K562 (cell line): ENCODE measurements around the gene HOTAIR. TPM values are rescaled to one million over a fixed set of nuclear protein-coding genes. Genes with fewer than 3 reads are reported as not detected.

Experiments
- ATAC-seq: fragments of 200-7000 bp; cut with Tn5 transposase; 3 replicates; pipeline ENCODE4 v1.9.1; 2020; ENCODE audit warnings: moderate library complexity
- BruUV-seq: library from RNA; stranded (reverse); fragments of 400-500 nt; replicated peaks from 2 replicates; lab custom pipeline; 2021; lab: Mats Ljungman, UMichigan
- CTCF ChIA-PET: fragments of 300-600 bp; formaldehyde crosslinking; extraction: SDS; loops from one replicate; lab custom pipeline; 2021; ENCODE audit warnings: low intra/inter-chr PET ratio; lab: Yijun Ruan, JAX
- POLR2A ChIA-PET: fragments of 300-600, 350-650 bp; sonication (Branson Sonifier 250); formaldehyde crosslinking; extraction: SDS; loops from one replicate; lab custom pipeline; 2021; ENCODE audit warnings: antibody characterized with exemption, inconsistent platforms; lab: Yijun Ruan, JAX
- DNase-seq, 4 experiments: peaks; one replicate each; pipeline versions ENCODE4 v3.0.0 to v3.0.0-alpha.2; 2011 to 2018; ENCODE audit warnings: low spot score in 3 of 4, mixed read lengths in 3 of 4; ENCODE audit errors: extremely low read depth in 1 of 4
- FAIRE-seq: peaks from 2 replicates; lab custom pipeline; 2011; peaks lifted over from hg19 to GRCh38; lab: Jason Lieb, UNC
- H2AFZ ChIP-seq: 2 replicates; pipeline ENCODE4 v1.6.0; 2011; ENCODE audit warnings: low read depth, low read length, control low read depth, inconsistent platforms
- H3K27ac ChIP-seq: fragments of 200-600 bp; 3 replicates; pipeline ENCODE4 v1.8.0; 2011; ENCODE audit warnings: low read depth, mild to moderate bottlenecking, control low read depth, inconsistent platforms, low read length, moderate library complexity, mixed read lengths; ENCODE audit errors: extremely low read depth
- H3K27me3 ChIP-seq, 2 experiments: fragments of 300-600 bp in 1 of 2; 2 replicates in 1 of 2; 3 replicates in 1 of 2; pipeline versions ENCODE4 v1.6.0 to v1.8.0; 2011; ENCODE audit warnings: inconsistent platforms in 2 of 2, low read length in 2 of 2, mild to moderate bottlenecking in 1 of 2, mixed read lengths in 1 of 2, moderate library complexity in 1 of 2; ENCODE audit not compliant: control insufficient read depth in 2 of 2, insufficient read depth in 2 of 2
- H3K36me3 ChIP-seq: fragments of 300-600 bp; 3 replicates; pipeline ENCODE4 v1.8.0; 2011; ENCODE audit warnings: mild to moderate bottlenecking, low read length, inconsistent platforms; ENCODE audit not compliant: control insufficient read depth, insufficient read depth
- H3K4me1 ChIP-seq, 2 experiments: fragments of 200-600 bp in 1 of 2; replicated peaks in 1 of 2; 2 replicates in 1 of 2; 3 replicates in 1 of 2; pipeline versions ENCODE4 v1.5.1 to v1.8.0; 2011; ENCODE audit warnings: inconsistent platforms in 2 of 2, low read length in 2 of 2, mild to moderate bottlenecking in 1 of 2, mixed read lengths in 1 of 2, moderate library complexity in 1 of 2; ENCODE audit not compliant: control insufficient read depth in 2 of 2, insufficient read depth in 2 of 2
- H3K4me2 ChIP-seq: 2 replicates; pipeline ENCODE4 v1.6.1; 2011; ENCODE audit warnings: low read length, control low read depth, inconsistent platforms, mixed read lengths; ENCODE audit not compliant: insufficient read depth
- H3K4me3 ChIP-seq: fragments of 200-600 bp; sonication (generic), shearing (Covaris generic); 2 replicates; pipeline ENCODE4 v1.5.1; 2016; ENCODE audit warnings: control low read depth, inconsistent platforms
- H3K79me2 ChIP-seq: fragments of 200-600 bp; 3 replicates; pipeline ENCODE4 v1.8.0; 2011; ENCODE audit warnings: low read length, inconsistent platforms; ENCODE audit not compliant: control insufficient read depth, insufficient read depth
- H3K9ac ChIP-seq, 2 experiments: 2 replicates each; pipeline versions ENCODE4 v1.6.0 to v1.6.1; 2011; ENCODE audit warnings: low read depth in 2 of 2, low read length in 2 of 2, control low read depth in 1 of 2, inconsistent platforms in 1 of 2, mild to moderate bottlenecking in 1 of 2, mixed read lengths in 1 of 2; ENCODE audit not compliant: insufficient read depth in 1 of 2
- H3K9me1 ChIP-seq: one replicate; pipeline ENCODE4 v1.6.0; 2011; ENCODE audit warnings: inconsistent platforms, mild to moderate bottlenecking, low read length, moderate library complexity; ENCODE audit not compliant: control insufficient read depth, insufficient read depth
- H3K9me3 ChIP-seq: replicated peaks from 2 replicates; pipeline ENCODE4 v1.5.1; 2011; ENCODE audit warnings: low read depth, low read length, inconsistent platforms; ENCODE audit not compliant: control insufficient read depth, insufficient read depth
- H4K20me1 ChIP-seq: replicated peaks from 2 replicates; pipeline ENCODE4 v1.6.1; 2011; ENCODE audit warnings: low read length, inconsistent platforms, mixed read lengths; ENCODE audit not compliant: control insufficient read depth, insufficient read depth
- SPI1 ChIP-seq: IDR thresholded peaks from 2 replicates; pipeline ENCODE4 v1.6.1; 2011; ENCODE audit warnings: low read depth, low read length, control low read depth, borderline replicate concordance
- WGBS: fragments of 100-300 bp; shearing (Covaris generic); methylation state at CpG from one replicate; pipeline ENCODE4 v1.1.6; 2016; ENCODE audit warnings: low coverage, mixed read lengths; ENCODE audit not compliant: insufficient coverage; ENCODE audit errors: missing lambda C conversion rate; 5-methylcytosine and 5-hydroxymethylcytosine counted together
- in situ Hi-C: fragments of 300-500 bp; cut with MboI; formaldehyde crosslinking; loops from 4 replicates; pipeline ENCODE4 v1.15.0; 2018; ENCODE audit warnings: inconsistent platforms, mixed read lengths
- intact Hi-C: fragments of 100-400 bp; cut with micrococcal nuclease; formaldehyde crosslinking; loops from 2 replicates; pipeline ENCODE4 v1.14.2; 2022
- polyA plus RNA-seq, 8 experiments: library from polyadenylated mRNA; depleted of rRNA in 4 of 8; stranded (reverse) in 5 of 8; unstranded in 3 of 8; fragments of >200 nt; fragmentation: Nextera tagmentation in 2 of 8; fragmentation: Illumina TruSeq in 1 of 8; extraction: Ambion mirVana in 2 of 8; extraction: Trizol in 1 of 8; gene quantifications; 2 replicates each; pipeline versions ENCODE4 v1.2.1 to v1.2.3, GENCODE V29; 2011 to 2014; ENCODE audit warnings: inconsistent platforms in 1 of 8, missing spikeins in 1 of 8
- total RNA-seq, 7 experiments: library from RNA; depleted of rRNA in 6 of 7; stranded (reverse); fragments of >200 nt in 6 of 7; fragmentation: Illumina TruSeq in 2 of 7; extraction: Trizol in 2 of 7; gene quantifications; 2 replicates each; pipeline versions ENCODE4 v1.2.1 to v1.2.3, GENCODE V29; 2011 to 2021; ENCODE audit warnings: low replicate concordance in 1 of 7
- TF ChIP-seq, protein P1 (sequence below), 2 experiments: fragments of 450-650 bp; IDR thresholded peaks; 2 replicates each; pipeline ENCODE4 v1.6.1; 2016

HOTAIR gene
- total and polyA plus RNA-seq, 9 of the 15 experiments (the other 6 are each of a cell fraction or from before 2014, with no cell fraction given): 0.04 TPM; not detected in 8

DNA sequence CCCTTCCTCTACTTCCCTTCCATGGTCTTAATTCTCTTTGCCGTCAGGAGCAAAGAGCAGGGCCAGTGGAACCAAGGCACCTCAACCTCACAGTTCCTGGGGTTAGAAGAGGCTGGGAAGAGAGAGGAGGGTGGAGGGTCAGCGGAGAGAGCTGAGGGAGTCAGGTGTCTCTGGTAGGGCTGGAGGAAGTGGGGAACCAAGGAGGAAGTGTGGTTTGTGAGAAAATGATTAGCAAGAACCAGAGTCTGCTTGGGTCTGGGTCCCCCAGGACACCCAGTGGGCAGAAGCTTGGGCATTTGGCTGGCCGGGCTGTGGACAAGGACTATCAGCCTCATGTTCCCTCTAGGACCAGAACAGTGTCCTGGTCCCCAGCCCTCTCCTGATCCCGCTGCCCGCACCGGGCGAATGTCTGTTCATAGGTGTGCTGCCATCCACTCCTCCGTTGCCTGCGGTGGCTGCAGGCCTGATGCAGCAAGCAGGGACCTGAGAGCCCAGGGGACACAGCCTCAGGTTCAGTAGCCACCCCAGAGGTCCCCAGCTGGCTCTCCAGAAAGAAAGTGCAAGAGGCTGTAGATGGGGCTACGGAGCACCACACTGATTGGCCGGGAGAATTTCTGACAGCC is 17.7 kb downstream of the HOTAIR start:
- no peak for DNase-seq
- Histone ChIP-seq H3K4me2 (no peak overlapping the region), H3K9me3 (no peaks in the 10 kb centered on the region), H4K20me1 (peaks cover 22% of the 10 kb centered on the region), H3K27ac (no peak overlapping the region), H3K4me3 (no peak overlapping the region), H3K79me2 (no peaks in the 10 kb centered on the region), H3K27me3 (peaks cover 62 to 95% of the 10 kb centered on the region in 2 experiments), H2AFZ (no peak overlapping the region), H3K9ac (no peak overlapping the region), H3K36me3 (no peaks in the 10 kb centered on the region), H3K9me1 (no peaks in the 10 kb centered on the region), H3K4me1 (peaks cover 0 to 23% of the 10 kb centered on the region in 2 experiments; a peak in 2 of 5 replicates)
- POLR2A ChIA-PET: no interaction called here
- 7% methylated on average over 10 of the region's 11 CpGs for WGBS
- BruUV-seq: no TSS peak
- TF ChIP-seq, protein P1, sequence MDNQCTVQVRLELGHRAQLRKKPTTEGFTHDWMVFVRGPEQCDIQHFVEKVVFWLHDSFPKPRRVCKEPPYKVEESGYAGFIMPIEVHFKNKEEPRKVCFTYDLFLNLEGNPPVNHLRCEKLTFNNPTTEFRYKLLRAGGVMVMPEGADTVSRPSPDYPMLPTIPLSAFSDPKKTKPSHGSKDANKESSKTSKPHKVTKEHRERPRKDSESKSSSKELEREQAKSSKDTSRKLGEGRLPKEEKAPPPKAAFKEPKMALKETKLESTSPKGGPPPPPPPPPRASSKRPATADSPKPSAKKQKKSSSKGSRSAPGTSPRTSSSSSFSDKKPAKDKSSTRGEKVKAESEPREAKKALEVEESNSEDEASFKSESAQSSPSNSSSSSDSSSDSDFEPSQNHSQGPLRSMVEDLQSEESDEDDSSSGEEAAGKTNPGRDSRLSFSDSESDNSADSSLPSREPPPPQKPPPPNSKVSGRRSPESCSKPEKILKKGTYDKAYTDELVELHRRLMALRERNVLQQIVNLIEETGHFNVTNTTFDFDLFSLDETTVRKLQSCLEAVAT (IDR thresholded peaks at IDR 0.05): no peak
- peak; percentile 54; the same call in 1 of the 2 replicates for TF ChIP-seq SPI1
- intact Hi-C loops: no loop called here
- no peak for FAIRE-seq
- in situ Hi-C loops: no loop called here
- peak; percentile 39; the same call in 2 of the 3 replicates for ATAC-seq
- CTCF ChIA-PET: no interaction called here
